Stimulated activated naive B cell treated with anti-CD40 and anti-IgM and Interleukin-4, amounts not matched to agents 10 μg/mL and 1 μg/mL and 100 μg/mL, for 72 hours (primary cell): ENCODE measurements around the gene GBGT1.
A peak's percentile ranks its signal among the peaks of the same experiment; 100 is the strongest.
"Not testable (repeated sequence)": the region's sequence is repeated elsewhere in the genome, so short reads cannot be mapped to it uniquely, and the experiment has no call there.

ENCODE experiments used
- ATAC-seq, 2 donors: fragments of 150-1000 bp; cut with Tn5 transposase; replicated peaks; 2 replicates each; pipeline ENCODE4 v1.10.0; 2021; ENCODE audit warnings: moderate library complexity in 1 of 2
- DNase-seq: peaks from one replicate; pipeline ENCODE4 v3.0.0; 2021
- H3K27ac Mint-ChIP-seq: one replicate; pipeline ENCODE4 v1.8.0; 2022; ENCODE audit warnings: mild to moderate bottlenecking, mixed read lengths
- H3K27me3 Mint-ChIP-seq, 2 donors: one replicate each; pipeline ENCODE4 v1.8.0; 2022; ENCODE audit warnings: mixed read lengths in 2 of 2
- H3K36me3 Mint-ChIP-seq, 2 donors: one replicate each; pipeline ENCODE4 v1.8.0; 2022; ENCODE audit warnings: mixed read lengths in 2 of 2, mild to moderate bottlenecking in 1 of 2
- H3K4me1 Mint-ChIP-seq, 2 donors: one replicate each; pipeline ENCODE4 v1.8.0; 2022; ENCODE audit warnings: mixed read lengths in 2 of 2, mild to moderate bottlenecking in 1 of 2
- H3K4me3 Mint-ChIP-seq, 2 donors: one replicate each; pipeline ENCODE4 v1.8.0; 2022; ENCODE audit warnings: mild to moderate bottlenecking in 2 of 2, mixed read lengths in 2 of 2, moderate library complexity in 1 of 2
- H3K9me3 Mint-ChIP-seq, 2 donors: one replicate each; pipeline ENCODE4 v1.8.0; 2022; ENCODE audit warnings: mixed read lengths in 2 of 2, mild to moderate bottlenecking in 1 of 2

Gene GBGT1

GRCh38 chr9:133186736-133187135 is 23.0 kb upstream of the GBGT1 start:
- no peak for ATAC-seq

DNA sequence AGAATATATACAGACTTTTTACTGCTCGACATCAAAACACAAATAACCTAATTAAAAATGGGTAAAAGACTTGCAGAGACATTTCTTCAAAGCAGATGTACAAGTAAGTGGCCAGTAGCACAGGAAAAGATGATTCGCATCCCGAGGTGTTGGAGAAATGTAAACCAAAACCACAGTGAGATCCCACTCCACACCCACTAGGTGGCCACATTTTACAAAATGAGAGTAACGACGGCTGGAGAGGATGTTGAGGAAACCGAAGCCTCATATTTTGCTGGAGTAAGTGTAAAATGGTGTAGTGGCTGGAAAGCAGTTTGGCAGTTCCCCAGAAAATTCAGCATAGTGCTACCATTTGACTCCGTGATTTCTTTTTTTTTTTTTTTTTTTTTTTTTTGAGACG is 21.3 kb upstream of the GBGT1 start:
- peak overlapping the region in 1 of 2 donors; percentile 39 for H3K4me3 Mint-ChIP-seq
- H3K4me1 Mint-ChIP-seq, result peaks cover 7 to 10% of the 10 kb centered on the region in 2 donors
- H3K27ac Mint-ChIP-seq, result no peak overlapping the region
- peaks cover 28 to 43% of the 10 kb centered on the region in 2 donors for H3K27me3 Mint-ChIP-seq
- H3K36me3 Mint-ChIP-seq, result no peaks in the 10 kb centered on the region
- DNase-seq (no peak), ATAC-seq (peak; percentile 38 to 45)
- H3K9me3 Mint-ChIP-seq, result no peaks in the 10 kb centered on the region

More at GRCh38 chr9:133186736-133187135, 23.0 kb upstream of the GBGT1 start:
- peaks cover 7 to 10% of the 10 kb centered on the region in 2 donors for H3K4me1 Mint-ChIP-seq
- no peaks in the 10 kb centered on the region for H3K36me3 Mint-ChIP-seq
- no peak overlapping the region for H3K27ac Mint-ChIP-seq
- no peaks in the 10 kb centered on the region for H3K9me3 Mint-ChIP-seq
- no peak overlapping the region for H3K4me3 Mint-ChIP-seq
- DNase-seq, result no peak
- H3K27me3 Mint-ChIP-seq, result peaks cover 28 to 41% of the 10 kb centered on the region in 2 donors

DNA sequence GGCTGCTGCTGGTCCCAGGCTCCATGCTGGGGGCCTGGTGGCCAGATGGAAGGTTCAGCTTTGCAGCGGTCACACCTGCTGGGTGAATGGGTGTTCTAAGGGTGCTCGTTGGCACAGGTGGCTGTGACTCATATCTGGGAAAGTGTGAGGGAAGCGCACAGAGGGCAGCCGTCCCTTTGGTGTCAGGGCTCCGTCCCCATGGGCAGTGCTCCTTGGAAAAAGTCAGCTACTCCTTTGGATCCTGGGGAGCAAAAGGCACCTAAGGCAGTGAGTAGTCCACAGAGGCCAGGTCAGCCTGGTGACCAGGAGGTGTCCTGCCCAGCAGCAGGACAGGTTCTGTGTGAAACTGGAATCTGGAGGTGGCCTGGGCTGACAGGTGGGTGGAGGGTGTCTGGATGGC is 18.4 kb upstream of the GBGT1 start:
- Mint-ChIP-seq H3K9me3 (no peaks in the 10 kb centered on the region), H3K4me3 (no peak overlapping the region), H3K4me1 (peaks cover 6 to 10% of the 10 kb centered on the region in 2 donors), H3K27ac (no peak overlapping the region), H3K36me3 (no peaks in the 10 kb centered on the region), H3K27me3 (peaks cover 19 to 31% of the 10 kb centered on the region in 2 donors)
- no peak for DNase-seq
- ATAC-seq, result no peak

- no peaks in the 10 kb centered on the region for H3K9me3 Mint-ChIP-seq
- no peaks in the 10 kb centered on the region for H3K36me3 Mint-ChIP-seq
- H3K27me3 Mint-ChIP-seq, result peaks cover 16 to 31% of the 10 kb centered on the region in 2 donors
- ATAC-seq (no peak), DNase-seq (no peak)
- no peak overlapping the region for H3K4me3 Mint-ChIP-seq
- H3K4me1 Mint-ChIP-seq, result peaks cover 6% of the 10 kb centered on the region in 2 donors
- H3K27ac Mint-ChIP-seq, result no peak overlapping the region
Measured at GRCh38 chr9:133181561-133181960, 17.8 kb upstream of the GBGT1 start.

GRCh38 chr9:133180953-133181352 is 17.2 kb upstream of the GBGT1 start:
- H3K36me3 Mint-ChIP-seq, result no peaks in the 10 kb centered on the region
- DNase-seq, result no peak
- H3K4me1 Mint-ChIP-seq, result peaks cover 2 to 4% of the 10 kb centered on the region in 2 donors
- no peaks in the 10 kb centered on the region for H3K9me3 Mint-ChIP-seq
- no peak for ATAC-seq
- H3K4me3 Mint-ChIP-seq, result no peak overlapping the region
- H3K27ac Mint-ChIP-seq, result no peak overlapping the region
- H3K27me3 Mint-ChIP-seq, result peaks cover 13 to 27% of the 10 kb centered on the region in 2 donors

DNA sequence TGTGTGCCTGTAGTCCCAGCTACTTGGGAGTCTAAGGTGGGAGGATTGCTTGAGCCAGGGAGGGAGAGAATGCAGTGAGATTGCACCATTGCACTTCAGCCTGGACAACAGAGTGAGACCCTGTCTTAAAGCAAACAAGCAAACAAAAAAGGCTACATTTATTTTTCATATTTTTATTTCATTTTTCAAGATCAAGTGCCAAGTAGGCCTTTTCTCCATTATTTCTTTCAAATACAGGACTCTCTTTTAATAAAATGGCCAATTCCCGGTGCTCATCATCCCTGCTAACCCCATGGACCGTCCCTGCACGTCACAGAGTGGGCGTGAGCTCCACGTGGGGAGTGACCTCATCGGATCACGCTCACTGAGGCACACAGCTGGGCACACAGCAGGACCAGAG is 9.3 kb upstream of the GBGT1 start:
- no peaks in the 10 kb centered on the region for H3K9me3 Mint-ChIP-seq
- no peak for DNase-seq
- H3K4me1 Mint-ChIP-seq, result peaks cover 17 to 18% of the 10 kb centered on the region in 2 donors
- H3K36me3 Mint-ChIP-seq, result no peaks in the 10 kb centered on the region
- no peak for ATAC-seq
- H3K27me3 Mint-ChIP-seq, result peaks cover 22 to 28% of the 10 kb centered on the region in 2 donors
- H3K27ac Mint-ChIP-seq, result no peak overlapping the region
- H3K4me3 Mint-ChIP-seq, result no peak overlapping the region

DNA sequence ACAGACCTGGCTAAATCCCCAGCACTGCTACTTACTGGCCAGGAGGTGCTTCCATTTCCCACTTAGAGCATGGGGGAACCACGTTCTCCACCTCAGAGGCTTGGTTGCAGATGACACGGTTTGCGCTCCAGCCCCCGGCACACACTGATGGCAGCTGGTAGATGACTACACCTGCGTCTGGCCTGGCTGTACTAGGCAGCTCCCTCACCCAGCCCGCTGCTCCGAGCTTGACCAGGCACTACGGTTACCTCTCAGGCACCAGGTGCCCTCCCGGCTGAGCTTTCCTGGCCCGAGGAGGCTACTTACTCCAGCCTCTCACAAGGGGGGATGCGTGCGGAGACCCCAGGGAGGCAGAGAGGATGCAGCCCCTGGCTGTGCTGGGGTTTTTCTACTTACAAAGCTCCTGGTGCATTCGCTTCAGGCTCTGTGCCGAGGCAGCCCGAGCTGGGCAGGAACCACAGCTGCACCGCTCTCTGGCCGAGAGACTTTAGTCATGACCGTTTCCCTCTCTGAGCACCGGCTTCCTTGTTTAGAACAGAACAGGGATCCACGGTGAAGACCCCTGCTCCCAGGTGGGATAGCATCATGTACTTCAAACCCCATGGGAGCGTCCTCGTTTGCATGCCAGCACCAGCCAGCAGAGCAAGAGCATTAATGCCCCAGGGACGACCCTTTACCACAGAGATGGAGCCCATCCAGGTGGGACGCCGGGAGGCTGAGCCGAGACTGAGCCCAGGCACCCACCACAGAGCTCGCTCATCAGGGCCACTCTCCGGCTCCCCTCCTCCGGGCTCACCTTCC is 7.6 kb upstream of the GBGT1 start:
- Mint-ChIP-seq H3K27ac (no peak overlapping the region), H3K4me1 (peaks cover 17 to 18% of the 10 kb centered on the region in 2 donors), H3K4me3 (peak overlapping the region in 1 of 2 donors; percentile 37), H3K27me3 (peaks cover 24 to 30% of the 10 kb centered on the region in 2 donors), H3K9me3 (no peaks in the 10 kb centered on the region), H3K36me3 (no peaks in the 10 kb centered on the region)
- ATAC-seq (peak; percentile 74 to 87), DNase-seq (no peak)

- Mint-ChIP-seq H3K4me1 (peaks cover 17 to 18% of the 10 kb centered on the region in 2 donors), H3K36me3 (no peaks in the 10 kb centered on the region), H3K9me3 (no peaks in the 10 kb centered on the region), H3K27me3 (peaks cover 24 to 34% of the 10 kb centered on the region in 2 donors), H3K4me3 (no peak overlapping the region), H3K27ac (no peak overlapping the region)
- DNase-seq (no peak), ATAC-seq (no peak)
Measured at GRCh38 chr9:133170716-133171115, 7.0 kb upstream of the GBGT1 start.

DNA sequence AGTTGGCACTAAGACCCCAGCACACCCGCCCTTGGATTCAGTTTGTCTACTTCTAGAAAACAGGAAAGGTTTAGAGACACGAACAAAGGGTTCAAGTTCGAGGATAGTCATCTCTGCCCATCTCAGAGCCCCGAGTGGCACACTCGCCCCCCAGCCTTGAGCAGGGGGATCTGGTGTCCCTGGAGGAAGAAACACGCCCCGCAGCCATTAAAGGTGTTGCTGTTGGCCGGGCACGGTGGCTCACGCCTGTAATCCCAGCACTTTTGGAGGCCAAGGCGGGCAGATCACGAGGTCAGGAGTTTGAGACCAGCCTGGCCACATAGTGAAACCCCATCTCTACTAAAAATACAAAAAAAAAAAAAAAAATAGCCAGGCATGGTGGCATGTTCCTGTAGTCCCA is 6.0 kb upstream of the GBGT1 start:
- not testable (repeated sequence) for H3K36me3 Mint-ChIP-seq, H3K27ac Mint-ChIP-seq, ATAC-seq, H3K4me3 Mint-ChIP-seq, DNase-seq, H3K9me3 Mint-ChIP-seq
- Mint-ChIP-seq H3K27me3 (peaks cover 24 to 28% of the 10 kb centered on the region in 2 donors), H3K4me1 (peaks cover 17 to 18% of the 10 kb centered on the region in 2 donors)

DNA sequence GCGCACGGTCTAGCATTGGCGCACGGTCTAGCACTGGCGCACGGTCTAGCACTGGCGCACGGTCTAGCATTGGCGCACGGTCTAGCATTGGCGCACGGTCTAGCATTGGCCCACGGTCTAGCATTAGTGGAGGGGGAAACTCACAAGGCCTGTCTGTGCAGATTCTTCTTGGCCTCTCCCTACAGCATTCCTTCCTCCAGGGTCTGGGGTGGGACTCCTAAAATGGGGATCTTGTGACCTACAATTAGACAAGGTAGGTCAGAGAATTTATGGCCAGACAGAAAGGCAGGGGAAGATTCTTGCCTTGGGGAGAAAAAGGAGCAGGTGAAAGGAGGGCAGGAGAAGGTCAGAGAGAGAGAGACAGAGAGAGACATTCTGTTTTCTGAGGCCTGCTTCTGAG is 5.4 kb upstream of the GBGT1 start:
- H3K27me3 Mint-ChIP-seq, result peaks cover 24 to 28% of the 10 kb centered on the region in 2 donors
- H3K4me3 Mint-ChIP-seq, result no peak overlapping the region
- H3K4me1 Mint-ChIP-seq, result peaks cover 18% of the 10 kb centered on the region in 2 donors
- DNase-seq (no peak), ATAC-seq (no peak)
- H3K27ac Mint-ChIP-seq, result no peak overlapping the region
- no peaks in the 10 kb centered on the region for H3K36me3 Mint-ChIP-seq
- no peaks in the 10 kb centered on the region for H3K9me3 Mint-ChIP-seq

DNA sequence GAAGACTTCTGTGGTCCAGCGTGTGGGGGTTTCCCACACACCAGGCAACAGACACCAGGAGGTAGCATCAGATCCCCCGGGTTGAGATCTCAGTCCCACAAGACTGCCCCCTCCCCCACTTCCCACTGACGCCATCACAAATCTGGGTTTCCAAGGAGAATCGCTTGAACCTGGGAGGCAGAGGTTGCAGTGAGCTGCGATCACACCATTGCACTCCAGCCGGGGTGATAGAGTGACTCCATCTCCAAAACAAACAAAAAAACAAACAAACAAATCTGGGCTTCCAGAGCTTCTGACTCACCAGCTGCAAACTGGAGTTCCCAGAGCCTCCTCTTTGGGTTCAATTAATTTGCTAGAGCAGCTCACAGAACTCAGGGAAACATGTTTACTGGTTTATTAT is 4.7 kb upstream of the GBGT1 start:
- no peaks in the 10 kb centered on the region for H3K9me3 Mint-ChIP-seq
- peak overlapping the region; percentile 1 for H3K27ac Mint-ChIP-seq
- peaks cover 20 to 25% of the 10 kb centered on the region in 2 donors for H3K4me1 Mint-ChIP-seq
- ATAC-seq (no peak), DNase-seq (no peak)
- H3K4me3 Mint-ChIP-seq, result no peak overlapping the region
- no peaks in the 10 kb centered on the region for H3K36me3 Mint-ChIP-seq
- H3K27me3 Mint-ChIP-seq, result peaks cover 24 to 28% of the 10 kb centered on the region in 2 donors

GRCh38 chr9:133167769-133168168 is 4.1 kb upstream of the GBGT1 start:
- DNase-seq, result no peak
- ATAC-seq, result no peak
- Mint-ChIP-seq H3K27me3 (peaks cover 24 to 28% of the 10 kb centered on the region in 2 donors), H3K4me1 (peaks cover 20 to 27% of the 10 kb centered on the region in 2 donors), H3K27ac (no peak overlapping the region), H3K9me3 (no peaks in the 10 kb centered on the region), H3K36me3 (no peaks in the 10 kb centered on the region), H3K4me3 (no peak overlapping the region)

GRCh38 chr9:133167096-133167730 is 3.5 kb upstream of the GBGT1 start:
- Mint-ChIP-seq H3K4me1 (peaks cover 20 to 32% of the 10 kb centered on the region in 2 donors), H3K27me3 (peaks cover 24 to 25% of the 10 kb centered on the region in 2 donors), H3K4me3 (no peak overlapping the region), H3K9me3 (no peaks in the 10 kb centered on the region), H3K36me3 (no peaks in the 10 kb centered on the region), H3K27ac (no peak overlapping the region)
- DNase-seq (no peak), ATAC-seq (no peak)

- Mint-ChIP-seq H3K4me1 (peaks cover 18 to 33% of the 10 kb centered on the region in 2 donors), H3K27ac (peak overlapping the region; percentile 37), H3K9me3 (no peaks in the 10 kb centered on the region), H3K36me3 (peaks cover 3 to 6% of the 10 kb centered on the region in 2 donors), H3K4me3 (no peak overlapping the region), H3K27me3 (peaks cover 17% of the 10 kb centered on the region in 2 donors)
- no peak for ATAC-seq
- DNase-seq, result no peak
Measured at GRCh38 chr9:133166392-133166791, 2.7 kb upstream of the GBGT1 start.

DNA sequence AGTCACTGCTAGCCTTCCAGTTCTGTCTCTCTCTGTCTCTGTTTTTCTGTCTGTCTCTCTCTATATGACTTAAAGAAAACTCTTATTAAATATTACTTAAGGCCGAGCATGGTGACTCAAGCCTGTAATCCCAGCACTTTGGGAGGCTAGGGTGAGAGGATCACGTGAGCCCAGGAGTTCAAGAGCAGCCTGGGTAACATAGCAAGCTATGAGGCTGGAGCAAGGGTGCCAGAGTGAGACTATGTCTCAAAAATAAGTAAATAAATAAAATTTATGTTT is 1.7 kb upstream of the GBGT1 start:
- Mint-ChIP-seq H3K36me3 (peaks cover 3 to 15% of the 10 kb centered on the region in 2 donors), H3K27me3 (peaks cover 7 to 13% of the 10 kb centered on the region in 2 donors), H3K4me1 (peaks cover 15 to 30% of the 10 kb centered on the region in 2 donors), H3K27ac (no peak overlapping the region), H3K4me3 (no peak overlapping the region), H3K9me3 (no peaks in the 10 kb centered on the region)
- no peak for ATAC-seq
- no peak for DNase-seq
